ENCODE measurements around the gene FOXE3.

Gene FOXE3

GRCh38 chr1:47378147-47378546 is 37.9 kb upstream of the FOXE3 start:
- no peak overlapping the region for H2BK12ac ChIP-seq (ENCODE audit: low read length)
- H4K12ac ChIP-seq (ENCODE audit: low read depth, low read length) = no peak overlapping the region
- no peaks in the 10 kb centered on the region for H3K4me1 ChIP-seq (ENCODE audit: control insufficient read depth in 1 of 2, insufficient read depth in 2 of 2, low read length in 2 of 2)
- H3K9ac ChIP-seq (ENCODE audit: low read length) = no peak overlapping the region
- no peak overlapping the region for H4K8ac ChIP-seq (ENCODE audit: low read depth, low read length)
- H3K36me3 ChIP-seq (ENCODE audit: control insufficient read depth in 1 of 2, insufficient read depth in 2 of 2, low read length in 2 of 2) = peaks cover 5 to 6% of the 10 kb centered on the region in 2 experiments
- no peak overlapping the region for H2AFZ ChIP-seq (ENCODE audit: insufficient read depth, low read length, poor library complexity)
- H3K23ac ChIP-seq (ENCODE audit: low read length) = no peak overlapping the region
- H3K27me3 ChIP-seq (ENCODE audit: insufficient read depth, low read length) = no peaks in the 10 kb centered on the region
- WGBS (ENCODE audit: extremely low coverage, insufficient coverage, insufficient read length) = no CpG with 5 or more reads among the region's 1 CpG
- no peaks in the 10 kb centered on the region for H3K79me1 ChIP-seq (ENCODE audit: low read length)
- H3K18ac ChIP-seq (ENCODE audit: low read length) = no peak overlapping the region
- H3K27ac ChIP-seq (ENCODE audit: low read depth, low read length) = no peak overlapping the region
- H4K91ac ChIP-seq (ENCODE audit: low read depth, low read length) = no peak overlapping the region
- H2BK5ac ChIP-seq (ENCODE audit: low read depth, low read length, poor library complexity) = no peak overlapping the region
- peak; percentile 41 to 92 for DNase-seq
- H3K9me3 ChIP-seq (ENCODE audit: insufficient read depth, low read depth, low read length) = no peaks in the 10 kb centered on the region
- H3K4ac ChIP-seq (ENCODE audit: low read depth, low read length) = no peak overlapping the region
- no peak overlapping the region for H3K4me3 ChIP-seq (ENCODE audit: low read depth, low read length)
- no peaks in the 10 kb centered on the region for H3K79me2 ChIP-seq (ENCODE audit: control insufficient read depth, insufficient read depth, low read length, poor library complexity)
- H2BK120ac ChIP-seq (ENCODE audit: insufficient read depth, low read length, poor library complexity) = no peak overlapping the region
- H3K4me2 ChIP-seq (ENCODE audit: low read length) = no peak overlapping the region
- H3K14ac ChIP-seq (ENCODE audit: low read length) = no peak overlapping the region
- no peak overlapping the region for H2AK5ac ChIP-seq (ENCODE audit: low read length)

GRCh38 chr1:47380699-47381098 is 35.4 kb upstream of the FOXE3 start:
- H2BK5ac ChIP-seq (ENCODE audit: low read depth, low read length, poor library complexity) = no peak overlapping the region
- H2AK5ac ChIP-seq (ENCODE audit: low read length) = no peak overlapping the region
- no peaks in the 10 kb centered on the region for H3K27me3 ChIP-seq (ENCODE audit: insufficient read depth, low read length)
- no peak overlapping the region for H3K4me2 ChIP-seq (ENCODE audit: low read length)
- H4K12ac ChIP-seq (ENCODE audit: low read depth, low read length) = no peak overlapping the region
- WGBS (ENCODE audit: extremely low coverage, insufficient coverage, insufficient read length) = no CpG with 5 or more reads among the region's 5 CpGs
- no peak for DNase-seq
- H3K4me3 ChIP-seq (ENCODE audit: low read depth, low read length) = no peak overlapping the region
- no peaks in the 10 kb centered on the region for H3K79me1 ChIP-seq (ENCODE audit: low read length)
- no peak overlapping the region for H3K27ac ChIP-seq (ENCODE audit: low read depth, low read length)
- H2BK120ac ChIP-seq (ENCODE audit: insufficient read depth, low read length, poor library complexity) = no peak overlapping the region
- H4K91ac ChIP-seq (ENCODE audit: low read depth, low read length) = no peak overlapping the region
- no peak overlapping the region for H3K9ac ChIP-seq (ENCODE audit: low read length)
- H3K23ac ChIP-seq (ENCODE audit: low read length) = no peak overlapping the region
- H3K14ac ChIP-seq (ENCODE audit: low read length) = no peak overlapping the region
- no peak overlapping the region for H3K4ac ChIP-seq (ENCODE audit: low read depth, low read length)
- no peak overlapping the region for H2BK12ac ChIP-seq (ENCODE audit: low read length)
- H3K4me1 ChIP-seq (ENCODE audit: control insufficient read depth in 1 of 2, insufficient read depth in 2 of 2, low read length in 2 of 2) = no peaks in the 10 kb centered on the region
- H3K18ac ChIP-seq (ENCODE audit: low read length) = no peak overlapping the region
- H3K9me3 ChIP-seq (ENCODE audit: insufficient read depth, low read depth, low read length) = no peaks in the 10 kb centered on the region
- H3K36me3 ChIP-seq (ENCODE audit: control insufficient read depth in 1 of 2, insufficient read depth in 2 of 2, low read length in 2 of 2) = peaks cover 0 to 4% of the 10 kb centered on the region in 2 experiments
- no peak overlapping the region for H2AFZ ChIP-seq (ENCODE audit: insufficient read depth, low read length, poor library complexity)
- no peaks in the 10 kb centered on the region for H3K79me2 ChIP-seq (ENCODE audit: control insufficient read depth, insufficient read depth, low read length, poor library complexity)
- no peak overlapping the region for H4K8ac ChIP-seq (ENCODE audit: low read depth, low read length)

GRCh38 chr1:47382399-47382983 is 33.6 kb upstream of the FOXE3 start:
- Histone ChIP-seq H2BK5ac (ENCODE audit: low read depth, low read length, poor library complexity) (no peak overlapping the region), H4K91ac (ENCODE audit: low read depth, low read length) (no peak overlapping the region), H4K12ac (ENCODE audit: low read depth, low read length) (no peak overlapping the region), H3K18ac (ENCODE audit: low read length) (no peak overlapping the region), H3K4me1 (ENCODE audit: control insufficient read depth in 1 of 2, insufficient read depth in 2 of 2, low read length in 2 of 2) (no peaks in the 10 kb centered on the region), H3K4me2 (ENCODE audit: low read length) (no peak overlapping the region), H2BK120ac (ENCODE audit: insufficient read depth, low read length, poor library complexity) (no peak overlapping the region), H2AFZ (ENCODE audit: insufficient read depth, low read length, poor library complexity) (no peak overlapping the region), H2BK12ac (ENCODE audit: low read length) (no peak overlapping the region), H3K4ac (ENCODE audit: low read depth, low read length) (no peak overlapping the region), H4K8ac (ENCODE audit: low read depth, low read length) (no peak overlapping the region), H3K9me3 (ENCODE audit: insufficient read depth, low read depth, low read length) (no peaks in the 10 kb centered on the region), H3K36me3 (ENCODE audit: control insufficient read depth in 1 of 2, insufficient read depth in 2 of 2, low read length in 2 of 2) (peaks cover 0 to 4% of the 10 kb centered on the region in 2 experiments), H3K23ac (ENCODE audit: low read length) (no peak overlapping the region), H3K14ac (ENCODE audit: low read length) (no peak overlapping the region), H2AK5ac (ENCODE audit: low read length) (no peak overlapping the region), H3K79me2 (ENCODE audit: control insufficient read depth, insufficient read depth, low read length, poor library complexity) (no peaks in the 10 kb centered on the region), H3K9ac (ENCODE audit: low read length) (no peak overlapping the region), H3K4me3 (ENCODE audit: low read depth, low read length) (no peak overlapping the region), H3K27ac (ENCODE audit: low read depth, low read length) (no peak overlapping the region), H3K79me1 (ENCODE audit: low read length) (no peaks in the 10 kb centered on the region), H3K27me3 (ENCODE audit: insufficient read depth, low read length) (no peaks in the 10 kb centered on the region)
- no peak for DNase-seq
- no CpG with 5 or more reads among the region's 3 CpGs for WGBS (ENCODE audit: extremely low coverage, insufficient coverage, insufficient read length)

- H3K18ac ChIP-seq (ENCODE audit: low read length) = no peak overlapping the region
- H2BK12ac ChIP-seq (ENCODE audit: low read length) = no peak overlapping the region
- H3K4me2 ChIP-seq (ENCODE audit: low read length) = no peak overlapping the region
- no peak overlapping the region for H2AFZ ChIP-seq (ENCODE audit: insufficient read depth, low read length, poor library complexity)
- H3K27me3 ChIP-seq (ENCODE audit: insufficient read depth, low read length) = no peaks in the 10 kb centered on the region
- WGBS (ENCODE audit: extremely low coverage, insufficient coverage, insufficient read length) = no CpG with 5 or more reads among the region's 3 CpGs
- H3K4me1 ChIP-seq (ENCODE audit: control insufficient read depth in 1 of 2, insufficient read depth in 2 of 2, low read length in 2 of 2) = no peaks in the 10 kb centered on the region
- H3K9ac ChIP-seq (ENCODE audit: low read length) = no peak overlapping the region
- no peaks in the 10 kb centered on the region for H3K79me2 ChIP-seq (ENCODE audit: control insufficient read depth, insufficient read depth, low read length, poor library complexity)
- peaks cover 0 to 4% of the 10 kb centered on the region in 2 experiments for H3K36me3 ChIP-seq (ENCODE audit: control insufficient read depth in 1 of 2, insufficient read depth in 2 of 2, low read length in 2 of 2)
- no peak for DNase-seq
- no peak overlapping the region for H2BK5ac ChIP-seq (ENCODE audit: low read depth, low read length, poor library complexity)
- H2AK5ac ChIP-seq (ENCODE audit: low read length) = no peak overlapping the region
- H4K12ac ChIP-seq (ENCODE audit: low read depth, low read length) = no peak overlapping the region
- no peak overlapping the region for H3K27ac ChIP-seq (ENCODE audit: low read depth, low read length)
- no peak overlapping the region for H3K23ac ChIP-seq (ENCODE audit: low read length)
- no peak overlapping the region for H2BK120ac ChIP-seq (ENCODE audit: insufficient read depth, low read length, poor library complexity)
- no peak overlapping the region for H4K8ac ChIP-seq (ENCODE audit: low read depth, low read length)
- H3K79me1 ChIP-seq (ENCODE audit: low read length) = no peaks in the 10 kb centered on the region
- H3K4me3 ChIP-seq (ENCODE audit: low read depth, low read length) = no peak overlapping the region
- no peak overlapping the region for H4K91ac ChIP-seq (ENCODE audit: low read depth, low read length)
- H3K9me3 ChIP-seq (ENCODE audit: insufficient read depth, low read depth, low read length) = no peaks in the 10 kb centered on the region
- H3K4ac ChIP-seq (ENCODE audit: low read depth, low read length) = no peak overlapping the region
- no peak overlapping the region for H3K14ac ChIP-seq (ENCODE audit: low read length)
Measured at GRCh38 chr1:47384083-47384482, 32.0 kb upstream of the FOXE3 start.

Measured in trophoblast cell (in vitro differentiated cells and primary cell).